ENCODE results near the gene RBMS3. TPM values are rescaled to one million over a fixed set of nuclear protein-coding genes. Genes with fewer than 3 reads are reported as not detected.
"Not testable (repeated sequence)": the region's sequence is repeated elsewhere in the genome, so short reads cannot be mapped to it uniquely, and the experiment has no call there.

RBMS3 gene
- total RNA-seq, 2 experiments from 2014 or later: 1.0 TPM; not detected in 1

DNA sequence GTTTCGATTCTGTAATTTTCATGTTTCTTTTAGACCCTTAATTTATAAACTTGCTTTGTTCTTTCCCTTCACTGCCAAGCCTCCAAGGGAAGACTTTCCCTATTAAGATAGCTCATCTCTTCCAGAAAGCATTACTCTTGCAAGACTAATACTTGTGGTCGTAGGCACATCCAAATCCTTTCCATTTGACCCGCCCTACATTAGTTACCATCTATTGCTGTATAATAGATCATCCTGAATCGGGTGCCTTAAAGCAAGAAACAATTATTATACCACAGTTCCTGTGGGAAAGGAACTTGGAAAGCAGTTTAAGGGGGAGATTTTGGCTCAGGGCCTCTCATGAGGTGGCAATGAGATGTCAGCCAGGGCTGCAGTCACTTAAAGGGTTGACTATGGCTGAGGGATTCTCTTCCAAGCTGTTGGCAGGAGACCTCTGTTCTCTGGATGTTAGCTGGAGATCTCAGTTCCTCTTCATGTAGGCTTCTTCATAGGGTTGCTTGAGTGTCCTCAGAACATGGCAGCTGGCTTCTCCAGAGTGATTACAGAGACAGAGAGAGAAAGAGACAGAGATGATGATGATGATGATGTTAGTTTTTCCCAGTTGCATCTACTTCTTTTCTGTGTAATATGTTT is 755.2 kb downstream of the RBMS3 start:
- Histone ChIP-seq H3K9me3 (ENCODE audit: low read length) (no peaks in the 10 kb centered on the region), H2AFZ (ENCODE audit: low read length) (no peak overlapping the region), H4K20me1 (ENCODE audit: insufficient read depth, low read length) (no peaks in the 10 kb centered on the region), H3K4me1 (ENCODE audit: insufficient read depth, low read length, poor library complexity, severe bottlenecking) (no peaks in the 10 kb centered on the region), H3K9me2 (ENCODE audit: insufficient read depth, low read length) (no peaks in the 10 kb centered on the region), H3K4me3 (ENCODE audit: low read depth, low read length, poor library complexity, severe bottlenecking) (no peak overlapping the region), H3K36me3 (ENCODE audit: insufficient read depth, low read length) (no peaks in the 10 kb centered on the region), H3K4me2 (ENCODE audit: low read length) (no peak overlapping the region), H3K79me2 (ENCODE audit: insufficient read depth, low read depth, low read length) (no peaks in the 10 kb centered on the region), H3K27ac (ENCODE audit: low read depth, low read length, poor library complexity, severe bottlenecking) (no peak overlapping the region)
- TF ChIP-seq, protein P1, sequence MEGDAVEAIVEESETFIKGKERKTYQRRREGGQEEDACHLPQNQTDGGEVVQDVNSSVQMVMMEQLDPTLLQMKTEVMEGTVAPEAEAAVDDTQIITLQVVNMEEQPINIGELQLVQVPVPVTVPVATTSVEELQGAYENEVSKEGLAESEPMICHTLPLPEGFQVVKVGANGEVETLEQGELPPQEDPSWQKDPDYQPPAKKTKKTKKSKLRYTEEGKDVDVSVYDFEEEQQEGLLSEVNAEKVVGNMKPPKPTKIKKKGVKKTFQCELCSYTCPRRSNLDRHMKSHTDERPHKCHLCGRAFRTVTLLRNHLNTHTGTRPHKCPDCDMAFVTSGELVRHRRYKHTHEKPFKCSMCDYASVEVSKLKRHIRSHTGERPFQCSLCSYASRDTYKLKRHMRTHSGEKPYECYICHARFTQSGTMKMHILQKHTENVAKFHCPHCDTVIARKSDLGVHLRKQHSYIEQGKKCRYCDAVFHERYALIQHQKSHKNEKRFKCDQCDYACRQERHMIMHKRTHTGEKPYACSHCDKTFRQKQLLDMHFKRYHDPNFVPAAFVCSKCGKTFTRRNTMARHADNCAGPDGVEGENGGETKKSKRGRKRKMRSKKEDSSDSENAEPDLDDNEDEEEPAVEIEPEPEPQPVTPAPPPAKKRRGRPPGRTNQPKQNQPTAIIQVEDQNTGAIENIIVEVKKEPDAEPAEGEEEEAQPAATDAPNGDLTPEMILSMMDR (conservative IDR thresholded peaks at IDR 0.05; ENCODE audit: low read length): no peak
- TF ChIP-seq EZH2phosphoT487 (IDR thresholded peaks at IDR 0.05; ENCODE audit: borderline replicate concordance, low read depth, low read length): no peak
- no TSS peak for BruUV-seq (replicated peaks)
- intact Hi-C loops (cut with micrococcal nuclease; ENCODE audit: unreplicated experiment): no loop called here
- POLR2A ChIA-PET: interaction anchor here (0.5 kb wide), 1 partner anchor 713 kb away, joined by 3 read pairs; no protein-coding TSS in a partner anchor
- DNase-seq (ENCODE audit: low spot score): no peak
- CTCF ChIA-PET (ENCODE audit: unreplicated experiment): no interaction called here

DNA sequence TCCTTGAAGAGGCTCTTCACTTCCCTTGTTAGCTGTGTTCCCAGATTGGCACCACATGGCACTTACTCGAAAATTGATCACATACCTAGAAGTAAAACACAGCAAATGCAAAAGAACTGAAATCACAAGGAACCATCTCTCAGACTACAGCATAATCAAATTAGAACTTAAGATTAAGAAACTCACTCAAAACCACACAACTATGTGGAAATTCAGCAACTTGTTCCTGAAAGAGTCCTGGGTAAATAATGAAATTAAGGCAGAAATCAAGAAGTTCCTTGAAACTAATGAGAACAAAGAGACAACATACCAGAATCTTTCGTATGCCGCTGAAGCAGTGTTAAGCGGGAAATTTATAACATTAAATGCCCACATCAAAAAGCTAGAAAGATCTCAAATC is 759.3 kb downstream of the RBMS3 start:
- H3K4me1 ChIP-seq (ENCODE audit: insufficient read depth, low read length, poor library complexity, severe bottlenecking): no peaks in the 10 kb centered on the region
- no peak overlapping the region for H3K4me3 ChIP-seq (ENCODE audit: low read depth, low read length, poor library complexity, severe bottlenecking)
- H3K36me3 ChIP-seq (ENCODE audit: insufficient read depth, low read length): no peaks in the 10 kb centered on the region
- H2AFZ ChIP-seq (ENCODE audit: low read length): no peak overlapping the region
- intact Hi-C loops (cut with micrococcal nuclease; ENCODE audit: unreplicated experiment): loop anchor here (5.0 to 10.0 kb wide), 3 partner anchors 157 to 1092 kb away; no protein-coding TSS in a partner anchor
- H4K20me1 ChIP-seq (ENCODE audit: insufficient read depth, low read length): no peaks in the 10 kb centered on the region
- H3K9me2 ChIP-seq (ENCODE audit: insufficient read depth, low read length): no peaks in the 10 kb centered on the region
- no peak for DNase-seq (ENCODE audit: low spot score)
- H3K4me2 ChIP-seq (ENCODE audit: low read length): no peak overlapping the region
- ChIA-PET POLR2A (interaction anchor here (0.7 kb wide), 1 partner anchor 359 kb away, joined by 3 read pairs; no protein-coding TSS in a partner anchor), CTCF (ENCODE audit: unreplicated experiment) (no interaction called here)
- no TSS peak for BruUV-seq (replicated peaks)
- no peaks in the 10 kb centered on the region for H3K9me3 ChIP-seq (ENCODE audit: low read length)
- TF ChIP-seq, protein P1 (conservative IDR thresholded peaks at IDR 0.05; ENCODE audit: low read length): no peak
- TF ChIP-seq EZH2phosphoT487 (IDR thresholded peaks at IDR 0.05; ENCODE audit: borderline replicate concordance, low read depth, low read length): no peak
- H3K79me2 ChIP-seq (ENCODE audit: insufficient read depth, low read depth, low read length): no peaks in the 10 kb centered on the region
- no peak overlapping the region for H3K27ac ChIP-seq (ENCODE audit: low read depth, low read length, poor library complexity, severe bottlenecking)

DNA sequence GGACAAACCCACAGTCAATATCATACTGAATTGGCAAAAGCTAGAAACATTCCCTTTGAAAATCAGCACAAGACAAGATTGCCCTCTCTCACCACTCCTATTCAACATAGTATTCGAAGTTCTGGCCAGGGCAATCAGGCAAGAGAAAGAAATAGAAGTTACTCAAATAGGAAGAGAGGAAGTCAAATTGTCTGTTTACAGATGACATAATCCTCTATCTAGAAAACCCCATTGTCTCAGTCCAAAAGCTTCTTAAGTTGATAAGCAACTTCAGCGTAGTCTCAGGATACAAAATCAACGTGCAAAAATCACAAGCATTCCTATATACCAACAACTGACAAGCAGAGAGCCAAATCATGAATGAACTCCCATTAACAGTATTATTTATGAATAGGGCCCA is 760.6 kb downstream of the RBMS3 start:
- H3K4me2 ChIP-seq (ENCODE audit: low read length); H3K79me2 ChIP-seq (ENCODE audit: insufficient read depth, low read depth, low read length); H3K4me3 ChIP-seq (ENCODE audit: low read depth, low read length, poor library complexity, severe bottlenecking); H3K27ac ChIP-seq (ENCODE audit: low read depth, low read length, poor library complexity, severe bottlenecking); H3K9me3 ChIP-seq (ENCODE audit: low read length); H4K20me1 ChIP-seq (ENCODE audit: insufficient read depth, low read length); CTCF ChIA-PET (ENCODE audit: unreplicated experiment); BruUV-seq (replicated peaks); H3K9me2 ChIP-seq (ENCODE audit: insufficient read depth, low read length); H3K36me3 ChIP-seq (ENCODE audit: insufficient read depth, low read length); DNase-seq (ENCODE audit: low spot score); H2AFZ ChIP-seq (ENCODE audit: low read length); H3K4me1 ChIP-seq (ENCODE audit: insufficient read depth, low read length, poor library complexity, severe bottlenecking); POLR2A ChIA-PET: not testable (repeated sequence)
- intact Hi-C loops (cut with micrococcal nuclease; ENCODE audit: unreplicated experiment): loop anchor here (5.0 to 10.0 kb wide), 3 partner anchors 156 to 1091 kb away; no protein-coding TSS in a partner anchor

Data from OCI-LY7 (cell line).